Gastrocnemius medialis (tissue), 4 donors: ENCODE data around the gene SERAC1. TPM values are rescaled to one million over a fixed set of nuclear protein-coding genes. Genes with fewer than 3 reads are reported as not detected.
"Not testable (repeated sequence)": the region's sequence is repeated elsewhere in the genome, so short reads cannot be mapped to it uniquely, and the experiment has no call there.

ENCODE experiments used
- ATAC-seq, 2 donors: fragments of 150-250 bp; one replicate each; pipeline ENCODE4 v1.9.1; 2016
- DNase-seq, 2 donors: peaks; one replicate each; pipeline ENCODE4 v3.0.0-alpha.2; 2019
- H3K27ac ChIP-seq, 4 donors: fragments of 200-600 bp; sonication (generic); 1 replicate in 1 of 4; 2 replicates in 3 of 4; pipeline ENCODE4 v1.5.1; 2016 to 2018; ENCODE audit warnings: mild to moderate bottlenecking in 2 of 4, moderate library complexity in 1 of 4
- H3K27me3 ChIP-seq, 3 donors: fragments of 200-600 bp; sonication (generic) in 2 of 3; 1 replicate in 1 of 3; 2 replicates in 2 of 3; pipeline versions ENCODE4 v1.5.1 to v1.6.0; 2016 to 2019; ENCODE audit warnings: mild to moderate bottlenecking in 1 of 3, moderate library complexity in 1 of 3
- H3K36me3 ChIP-seq, 2 donors: fragments of 200-600 bp; sonication (generic) in 1 of 2; one replicate each; pipeline ENCODE4 v1.5.1; 2017 to 2018
- H3K4me1 ChIP-seq, 2 donors: fragments of 200-600 bp; sonication (generic) in 1 of 2; one replicate each; pipeline ENCODE4 v1.5.1; 2016 to 2017; ENCODE audit warnings: mild to moderate bottlenecking in 2 of 2
- H3K4me3 ChIP-seq, 4 donors: fragments of 200-600 bp; sonication (generic) in 3 of 4; 1 replicate in 1 of 4; 2 replicates in 3 of 4; pipeline ENCODE4 v1.5.1; 2016 to 2019; ENCODE audit warnings: mild to moderate bottlenecking in 2 of 4
- H3K9me3 ChIP-seq, 3 donors: fragments of 200-600 bp; sonication (generic) in 2 of 3; 1 replicate in 1 of 3; 2 replicates in 2 of 3; pipeline ENCODE4 v1.5.1; 2016 to 2019
- CTCF ChIP-seq, 5 experiments: fragments of 450-650 bp in 3 of 5; fragments of 200-600 bp in 2 of 5; sonication (generic) in 2 of 5; IDR thresholded peaks in 4 of 5; conservative IDR thresholded peaks in 1 of 5; 1 replicate in 4 of 5; 2 replicates in 1 of 5; pipeline ENCODE4 v1.5.1; 2016 to 2019; ENCODE audit warnings: antibody characterized with exemption in 5 of 5, mild to moderate bottlenecking in 3 of 5, moderate library complexity in 3 of 5
- POLR2A ChIP-seq, 2 donors: fragments of 450-650 bp; IDR thresholded peaks; one replicate each; pipeline ENCODE4 v1.6.1; 2017; ENCODE audit warnings: antibody characterized with exemption in 2 of 2, mild to moderate bottlenecking in 2 of 2, moderate library complexity in 2 of 2
- in situ Hi-C, 4 donors: fragments of 200-750 bp; cut with MboI; loops; one replicate each; pipeline versions ENCODE4 v1.15.0 to v1.8.0; 2017; ENCODE audit warnings: low sequenced_read_pairs in 4 of 4
- intact Hi-C: fragments of 100-400 bp; cut with DNase I; formaldehyde crosslinking; loops from one replicate; pipeline ENCODE4 v1.15.1; 2023; ENCODE audit warnings: low total_unique reads
- total RNA-seq, 4 donors: library from RNA; depleted of rRNA; stranded (reverse); fragments of >200 nt; gene quantifications; one replicate each; pipeline versions ENCODE4 v1.1.0 to v1.2.3, GENCODE V29; 2016

The SERAC1 gene
- total RNA-seq, 4 donors from 2014 or later, result 8.1 to 15.5 (median 11.5) TPM

- in situ Hi-C loops (no loop called here), intact Hi-C loops (no loop called here)
- ATAC-seq, result no peak
- no peak for TF ChIP-seq CTCF (IDR thresholded peaks at IDR 0.05 in 4 of 5, conservative IDR thresholded peaks at IDR 0.05 in 1 of 5)
- TF ChIP-seq POLR2A (IDR thresholded peaks at IDR 0.05), result no peak
- H3K36me3 ChIP-seq, result no peaks in the 10 kb centered on the region
- no peak overlapping the region for H3K27ac ChIP-seq
- DNase-seq, result no peak
- H3K4me3 ChIP-seq, result no peak overlapping the region
- H3K9me3 ChIP-seq, result no peaks in the 10 kb centered on the region
- no peaks in the 10 kb centered on the region for H3K27me3 ChIP-seq
- H3K4me1 ChIP-seq, result no peaks in the 10 kb centered on the region
Measured at GRCh38 chr6:158185729-158186456, 17.8 kb upstream of the SERAC1 start.

- Histone ChIP-seq H3K4me1 (no peaks in the 10 kb centered on the region), H3K27me3 (no peaks in the 10 kb centered on the region), H3K36me3 (no peaks in the 10 kb centered on the region), H3K9me3 (no peaks in the 10 kb centered on the region), H3K4me3 (no peak overlapping the region), H3K27ac (no peak overlapping the region)
- ATAC-seq (no peak), DNase-seq (no peak)
- TF ChIP-seq CTCF (IDR thresholded peaks at IDR 0.05 in 4 of 5, conservative IDR thresholded peaks at IDR 0.05 in 1 of 5) (no peak), POLR2A (IDR thresholded peaks at IDR 0.05) (no peak)
- in situ Hi-C loops (no loop called here), intact Hi-C loops (no loop called here)
Measured at GRCh38 chr6:158184608-158185007, 16.5 kb upstream of the SERAC1 start.

GRCh38 chr6:158183174-158183972, 15.3 kb upstream of the SERAC1 start:
- intact Hi-C loops, DNase-seq, ATAC-seq, H3K4me3 ChIP-seq, H3K4me1 ChIP-seq, H3K9me3 ChIP-seq, H3K27ac ChIP-seq, H3K27me3 ChIP-seq, in situ Hi-C loops, H3K36me3 ChIP-seq: not testable (repeated sequence)

GRCh38 chr6:158177712-158178111, 9.7 kb upstream of the SERAC1 start:
- H3K4me1 ChIP-seq, result peaks cover 15 to 16% of the 10 kb centered on the region in 2 donors
- H3K4me3 ChIP-seq, H3K27me3 ChIP-seq, intact Hi-C loops, in situ Hi-C loops, H3K27ac ChIP-seq, H3K36me3 ChIP-seq, DNase-seq, ATAC-seq, H3K9me3 ChIP-seq: not testable (repeated sequence)

GRCh38 chr6:158175111-158175510, 7.0 kb upstream of the SERAC1 start:
- Histone ChIP-seq H3K9me3 (no peaks in the 10 kb centered on the region), H3K4me1 (peaks cover 27 to 29% of the 10 kb centered on the region in 2 donors), H3K36me3 (no peaks in the 10 kb centered on the region), H3K27me3 (no peaks in the 10 kb centered on the region), H3K4me3 (no peak overlapping the region), H3K27ac (no peak overlapping the region)
- ATAC-seq (no peak), DNase-seq (no peak)
- intact Hi-C loops, result no loop called here
- TF ChIP-seq POLR2A (IDR thresholded peaks at IDR 0.05), result no peak
- no peak for TF ChIP-seq CTCF (IDR thresholded peaks at IDR 0.05 in 4 of 5, conservative IDR thresholded peaks at IDR 0.05 in 1 of 5)
- in situ Hi-C loops, result no loop called here
